Islet of Langerhans (tissue), 1 donor: ENCODE measurements around the gene CHST2.
"Not testable (repeated sequence)": the region's sequence is repeated elsewhere in the genome, so short reads cannot be mapped to it uniquely, and the experiment has no call there.

Source experiments
- FAIRE-seq: peaks from one replicate; lab custom pipeline; 2011; peaks lifted over from hg19 to GRCh38; lab: Jason Lieb, UNC

The CHST2 gene

GRCh38 chr3:143119009-143119914 is at the start of gene CHST2:
CHST2 (plus strand) TSS chr3:143119771; CDS start chr3:143120817, 1,046 bp downstream.
- no peak for FAIRE-seq

GRCh38 chr3:143070977-143071551 is 48.5 kb upstream of the CHST2 start:
- no peak for FAIRE-seq

- FAIRE-seq = no peak
Observed at GRCh38 chr3:143071776-143072175, 47.8 kb upstream of the CHST2 start.

GRCh38 chr3:143072298-143073020 is 47.1 kb upstream of the CHST2 start:
- FAIRE-seq = not testable (repeated sequence)

- FAIRE-seq = not testable (repeated sequence)
Observed at GRCh38 chr3:143073541-143073940, 46.0 kb upstream of the CHST2 start.

GRCh38 chr3:143073983-143074382 is 45.6 kb upstream of the CHST2 start:
- not testable (repeated sequence) for FAIRE-seq

- no peak for FAIRE-seq
Observed at GRCh38 chr3:143078883-143079282, 40.7 kb upstream of the CHST2 start.

GRCh38 chr3:143080196-143080595 is 39.4 kb upstream of the CHST2 start:
- no peak for FAIRE-seq

- no peak for FAIRE-seq
Observed at GRCh38 chr3:143081365-143081764, 38.2 kb upstream of the CHST2 start.

- FAIRE-seq = no peak
Observed at GRCh38 chr3:143081844-143082778, 37.5 kb upstream of the CHST2 start.

GRCh38 chr3:143083781-143084180 is 35.8 kb upstream of the CHST2 start:
- no peak for FAIRE-seq

GRCh38 chr3:143084856-143085731 is 34.5 kb upstream of the CHST2 start:
- FAIRE-seq = no peak

- no peak for FAIRE-seq
Observed at GRCh38 chr3:143088835-143089234, 30.7 kb upstream of the CHST2 start.

GRCh38 chr3:143089965-143090364 is 29.6 kb upstream of the CHST2 start:
- no peak for FAIRE-seq

GRCh38 chr3:143090486-143090885 is 29.1 kb upstream of the CHST2 start:
- no peak for FAIRE-seq

- no peak for FAIRE-seq
Observed at GRCh38 chr3:143090976-143091837, 28.4 kb upstream of the CHST2 start.

- FAIRE-seq = no peak
Observed at GRCh38 chr3:143092191-143092590, 27.4 kb upstream of the CHST2 start.

- no peak for FAIRE-seq
Observed at GRCh38 chr3:143095813-143096212, 23.8 kb upstream of the CHST2 start.

GRCh38 chr3:143098032-143098764 is 21.4 kb upstream of the CHST2 start:
- no peak for FAIRE-seq
